ENCODE data around the gene ST6GALNAC3.
"Not testable (repeated sequence)": the region's sequence is repeated elsewhere in the genome, so short reads cannot be mapped to it uniquely, and the experiment has no call there.

ST6GALNAC3 gene

DNA sequence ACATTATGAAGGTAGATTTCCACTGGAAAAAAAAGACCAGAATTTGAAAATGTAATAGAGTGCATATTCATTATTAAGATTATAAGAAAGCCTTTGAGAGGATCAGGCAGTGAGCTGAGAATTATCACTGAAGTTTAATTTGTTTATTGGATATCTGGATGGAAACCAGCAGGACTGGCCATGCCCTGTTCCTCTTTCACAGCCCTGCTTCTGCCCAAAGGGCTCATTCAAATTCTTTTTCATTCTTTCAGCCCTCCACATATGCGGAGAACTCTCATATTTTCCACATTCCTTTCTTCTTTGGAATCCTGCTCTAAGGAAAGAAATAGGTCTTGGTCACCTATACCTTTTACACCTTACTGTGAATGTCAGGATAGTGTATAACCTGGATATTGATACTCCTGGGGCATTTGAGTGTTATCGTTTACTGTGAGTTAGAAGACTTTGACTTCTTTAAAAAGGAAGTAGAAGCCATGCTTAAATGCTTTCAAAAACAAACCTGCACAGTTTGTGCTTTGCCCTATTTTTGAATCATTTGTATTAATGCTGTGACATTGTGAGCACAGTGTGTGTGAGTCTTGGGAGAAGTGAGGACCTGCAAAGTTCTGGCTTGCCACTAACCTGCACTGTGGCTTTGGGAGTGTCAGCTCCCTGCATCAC lies 35.5 kb downstream of the ST6GALNAC3 start:
- ATAC-seq: no peak

DNA sequence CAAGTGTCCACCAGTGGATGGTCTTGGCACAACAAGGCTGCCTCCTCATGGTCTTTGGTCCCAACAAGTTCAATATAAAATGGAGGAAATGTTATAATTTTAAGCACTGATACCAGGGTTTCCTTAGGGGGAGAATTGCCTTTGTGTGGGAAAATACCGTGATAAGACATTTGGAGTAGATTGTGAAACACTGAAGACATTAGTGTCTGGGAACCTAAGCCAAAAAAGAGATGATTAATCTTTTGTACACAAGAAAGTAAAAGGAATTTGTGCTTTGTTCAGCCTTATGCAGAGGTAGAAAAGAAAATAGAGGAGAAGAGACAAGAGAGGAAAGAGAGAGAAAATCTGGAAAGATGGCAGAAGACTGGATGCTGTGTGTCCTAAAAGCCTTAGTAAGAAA lies 36.1 kb downstream of the ST6GALNAC3 start:
- ATAC-seq: no peak

DNA sequence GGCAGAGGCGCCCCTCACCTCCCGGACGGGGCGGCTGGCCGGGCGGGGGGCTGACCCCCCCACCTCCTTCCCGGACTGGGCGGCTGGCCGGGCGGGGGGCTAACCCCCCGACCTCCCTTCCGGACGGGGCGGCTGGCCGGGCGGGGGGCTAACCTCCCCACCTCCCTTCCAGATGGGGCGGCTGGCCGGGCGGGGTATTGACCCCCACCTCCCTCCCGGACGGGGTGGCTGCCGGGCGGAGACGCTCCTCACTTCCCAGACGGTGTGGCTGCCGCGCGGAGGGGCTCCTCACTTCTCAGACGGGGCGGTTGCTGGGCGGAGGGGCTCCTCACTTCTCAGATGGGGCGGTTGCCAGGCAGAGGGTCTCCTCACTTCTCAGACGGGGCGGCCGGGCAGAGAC lies 37.8 kb downstream of the ST6GALNAC3 start:
- not testable (repeated sequence) for ATAC-seq

DNA sequence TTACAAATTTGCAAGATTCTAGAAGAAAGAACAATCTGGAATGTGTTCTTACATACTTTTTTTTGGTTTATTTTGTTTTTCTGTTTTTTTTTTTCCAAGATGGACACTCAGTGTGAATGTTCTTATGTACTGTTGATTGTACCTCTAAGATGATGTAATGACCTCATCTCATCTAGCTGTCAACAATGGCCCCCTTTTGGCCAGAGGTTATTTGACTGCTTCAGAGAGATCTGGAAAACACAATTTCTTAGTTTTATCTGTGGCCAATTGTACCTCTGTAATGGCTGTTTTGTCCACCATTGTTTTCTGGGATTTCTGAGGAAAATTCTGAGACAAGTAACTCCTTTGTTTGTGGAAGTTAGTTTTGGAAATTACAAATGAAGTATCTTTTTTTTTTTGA lies 38.9 kb downstream of the ST6GALNAC3 start:
- ATAC-seq: no peak

DNA sequence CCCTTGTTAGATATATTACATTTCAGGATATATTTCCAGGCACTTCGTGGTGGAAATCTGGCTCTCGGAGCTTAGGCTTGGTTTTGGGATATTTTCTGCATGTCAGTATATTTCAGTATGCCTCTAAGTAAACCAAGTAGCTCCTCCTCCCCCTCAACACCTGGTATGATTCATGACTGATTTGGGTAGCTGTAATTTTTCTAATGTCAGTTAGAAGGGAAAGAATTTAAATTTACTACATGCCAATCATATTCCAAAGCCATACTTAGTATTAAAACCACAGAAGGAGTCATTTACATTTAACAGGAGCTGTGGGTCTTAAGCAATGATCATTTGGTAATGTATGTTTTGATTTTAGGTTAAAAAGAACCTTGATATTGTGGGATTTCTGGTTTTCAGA lies 40.6 kb downstream of the ST6GALNAC3 start:
- no peak for ATAC-seq

DNA sequence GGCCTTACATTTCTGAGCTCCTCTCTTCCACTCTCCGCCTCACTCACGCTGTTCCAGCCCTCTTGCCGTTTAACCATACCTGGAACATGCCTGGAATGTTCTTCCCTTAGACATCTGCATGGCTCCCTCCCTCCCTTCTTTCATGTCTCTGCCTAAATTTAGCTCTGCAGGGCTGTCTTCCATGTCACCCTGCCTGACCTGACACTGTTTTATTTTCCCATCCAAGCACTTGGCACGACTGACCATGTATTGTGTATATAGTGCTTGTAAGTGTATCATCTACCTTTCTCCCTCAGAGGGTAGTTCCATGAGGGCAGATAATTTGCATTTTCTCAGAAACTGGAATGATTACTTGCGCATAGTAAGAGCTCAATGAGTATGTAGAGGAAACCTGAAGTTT lies 47.3 kb downstream of the ST6GALNAC3 start:
- no peak for ATAC-seq

DNA sequence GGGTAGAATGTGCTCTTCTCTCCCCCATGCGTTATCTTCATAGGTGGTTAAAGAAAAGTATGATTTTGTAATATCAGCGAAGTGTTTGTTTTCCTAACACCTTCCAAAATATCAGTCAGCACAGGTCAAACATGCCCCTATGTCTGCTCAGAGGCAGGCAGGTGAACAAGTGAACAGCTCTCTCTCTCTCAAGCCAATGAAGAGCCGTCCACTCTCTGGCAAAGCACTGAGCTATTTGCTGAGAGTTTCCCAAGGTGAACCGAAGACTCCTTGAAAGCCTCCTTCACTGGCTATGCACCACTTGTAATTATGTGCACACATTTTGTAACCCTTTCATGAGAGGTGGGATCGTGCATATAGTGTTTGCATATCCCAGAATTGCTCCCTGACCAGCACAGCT lies 47.7 kb downstream of the ST6GALNAC3 start:
- no peak for ATAC-seq

DNA sequence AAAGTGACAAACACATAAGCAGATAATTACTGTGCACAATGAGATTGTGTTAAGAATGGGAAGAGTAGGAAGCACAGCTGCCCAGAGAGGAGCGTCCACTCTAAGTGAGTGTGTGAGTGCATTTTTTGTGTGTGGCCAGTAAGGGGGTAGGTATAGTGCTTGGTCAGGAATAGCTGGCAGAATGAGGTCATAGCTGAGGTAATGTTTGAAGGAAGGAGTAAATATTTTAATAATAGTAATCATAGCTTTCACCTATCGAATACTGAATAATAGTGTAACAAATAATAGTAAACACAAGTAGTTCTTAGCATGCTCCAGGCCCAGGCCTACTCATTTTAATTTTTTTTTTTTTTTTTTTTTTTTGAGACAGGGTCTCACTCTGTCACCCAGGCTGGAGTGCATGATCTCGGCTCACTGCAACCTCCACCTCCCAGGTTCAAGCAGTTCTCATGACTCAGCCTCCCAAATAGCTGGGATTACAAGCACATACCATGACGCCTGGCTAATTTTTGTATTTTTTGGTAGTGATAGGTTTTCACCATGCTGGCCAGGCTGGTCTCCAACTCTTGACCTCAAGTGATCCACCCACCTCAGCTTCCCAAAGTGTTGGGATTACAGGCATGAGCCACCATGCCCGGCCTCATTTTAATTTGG lies 49.0 kb downstream of the ST6GALNAC3 start:
- not testable (repeated sequence) for ATAC-seq

DNA sequence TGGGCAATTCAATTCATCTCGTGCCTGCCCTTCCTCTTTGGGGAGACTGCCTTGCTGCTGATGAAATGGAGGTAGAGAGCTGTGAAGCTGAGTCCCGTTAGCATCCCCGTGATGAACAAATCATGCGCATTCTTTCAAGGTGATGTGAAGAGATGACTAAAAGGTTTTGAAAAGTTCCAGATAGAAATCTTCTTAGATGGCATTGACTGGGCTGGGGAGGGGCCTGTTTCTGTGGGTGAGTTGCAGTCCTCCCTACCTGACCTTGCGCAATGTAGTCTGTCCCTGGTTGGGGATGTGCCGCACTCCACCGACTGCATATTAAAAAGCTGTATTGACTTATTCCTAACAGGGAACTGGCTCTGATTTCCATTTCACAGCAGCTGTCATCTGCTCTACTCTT lies 49.6 kb downstream of the ST6GALNAC3 start:
- ATAC-seq: no peak

DNA sequence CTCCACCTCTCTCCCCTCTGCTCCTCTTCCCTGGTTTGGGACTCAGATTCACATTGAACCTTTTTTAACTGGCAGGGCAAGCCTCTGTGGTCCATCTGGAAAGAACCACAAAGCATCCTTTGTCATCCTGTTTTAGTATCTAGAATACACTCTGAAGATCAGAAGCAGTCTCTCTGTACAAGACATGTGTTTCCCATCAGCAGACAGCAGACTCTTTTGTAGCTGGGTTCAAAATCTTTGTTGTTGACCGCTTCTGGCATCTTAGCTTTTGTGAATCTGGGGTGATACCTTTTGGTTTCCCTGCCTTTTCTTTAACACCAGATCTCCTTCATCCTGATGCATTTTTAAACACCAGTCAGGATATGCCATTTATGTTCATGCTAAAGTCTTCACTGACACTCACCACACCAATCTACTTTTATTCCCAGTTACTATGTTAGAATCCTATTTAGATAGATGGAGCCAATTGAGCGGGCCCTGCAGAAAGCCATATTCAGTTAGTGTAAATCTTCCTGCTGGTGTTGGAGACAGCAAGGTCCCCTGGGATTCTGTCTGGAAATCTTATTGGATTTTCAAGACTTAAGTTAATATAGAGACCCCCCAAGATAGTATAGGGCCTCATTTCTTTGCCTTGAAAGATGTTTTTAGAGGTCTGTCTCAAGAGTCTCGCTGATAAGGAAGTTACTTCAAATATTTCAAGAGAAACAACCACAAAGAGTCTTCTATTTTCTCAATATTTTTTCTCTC lies 51.1 kb downstream of the ST6GALNAC3 start:
- no peak for ATAC-seq

DNA sequence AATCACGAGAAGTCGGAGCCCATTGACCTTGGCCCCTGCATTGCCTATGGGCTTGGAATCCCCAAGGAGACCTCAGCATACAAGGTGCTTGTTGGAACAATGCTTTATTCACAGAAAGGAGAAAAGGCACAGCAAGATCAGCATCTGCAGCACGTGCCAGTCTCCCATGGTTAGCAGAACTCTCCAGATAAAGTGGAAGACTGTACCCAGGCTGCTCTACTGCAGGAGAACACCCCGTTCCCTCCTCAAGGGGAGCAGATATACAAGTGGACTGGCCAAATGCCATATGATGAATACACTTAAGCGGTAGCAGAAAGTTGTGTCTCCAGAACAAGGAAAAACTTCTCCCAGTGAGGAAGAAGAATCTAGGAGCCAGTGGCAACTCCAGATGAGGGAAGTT lies 53.5 kb downstream of the ST6GALNAC3 start:
- ATAC-seq: no peak

DNA sequence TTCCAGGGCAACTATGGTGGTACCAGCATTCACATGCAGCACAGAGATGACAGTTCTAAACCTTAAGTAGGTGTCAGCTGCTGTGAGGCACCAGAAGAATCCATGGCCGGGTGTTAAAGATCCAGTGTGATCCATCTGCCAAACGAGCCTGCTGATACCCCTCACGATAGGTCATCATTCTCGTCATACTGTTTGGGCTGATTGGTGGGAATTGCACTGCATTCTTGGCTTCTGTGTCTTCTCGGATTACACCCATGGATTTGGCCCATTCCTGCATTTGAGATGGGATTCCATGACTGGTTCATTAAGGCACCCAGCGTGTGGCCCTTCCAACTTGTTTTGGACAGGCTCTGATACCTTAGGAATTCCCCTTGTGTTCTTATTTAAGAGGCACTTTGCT lies 55.2 kb downstream of the ST6GALNAC3 start:
- ATAC-seq: no peak

DNA sequence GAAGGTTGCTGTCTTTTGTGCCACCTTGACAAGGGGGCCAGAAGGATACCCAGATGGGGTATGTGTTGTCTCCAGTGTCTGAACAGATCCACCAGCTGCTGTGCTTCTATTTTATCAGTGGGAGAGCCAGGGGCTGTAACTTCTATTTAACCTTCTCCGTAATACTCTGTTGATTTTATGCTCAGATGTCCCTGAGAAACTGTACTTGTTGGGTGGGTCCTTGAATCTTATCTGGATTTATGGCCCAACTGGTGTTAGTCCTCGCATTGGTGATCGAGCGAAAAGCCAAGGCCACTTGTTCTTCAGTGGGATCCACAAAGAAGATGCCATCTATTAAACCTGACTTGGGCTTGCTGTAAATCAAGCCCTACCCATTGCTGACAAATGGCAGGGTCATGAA lies 56.4 kb downstream of the ST6GALNAC3 start:
- no peak for ATAC-seq

DNA sequence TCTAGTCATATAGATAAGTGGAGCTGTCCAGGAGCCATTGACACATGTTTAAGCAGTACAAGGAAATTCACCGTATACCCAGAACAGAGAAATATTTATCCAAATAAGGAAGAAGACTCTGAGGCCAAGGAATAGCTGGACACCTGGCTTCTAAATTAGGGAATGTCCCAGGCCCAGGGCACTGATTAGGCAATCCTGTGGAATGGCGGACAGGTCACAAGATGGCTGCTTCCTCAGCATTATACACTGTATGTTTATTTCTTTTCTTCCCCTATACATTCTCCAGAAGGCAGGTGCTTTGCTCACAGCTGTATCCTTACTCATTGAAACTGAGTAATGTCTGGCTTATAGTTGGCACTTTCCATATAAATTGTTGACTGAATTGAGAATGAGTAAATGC lies 59.4 kb downstream of the ST6GALNAC3 start:
- no peak for ATAC-seq

DNA sequence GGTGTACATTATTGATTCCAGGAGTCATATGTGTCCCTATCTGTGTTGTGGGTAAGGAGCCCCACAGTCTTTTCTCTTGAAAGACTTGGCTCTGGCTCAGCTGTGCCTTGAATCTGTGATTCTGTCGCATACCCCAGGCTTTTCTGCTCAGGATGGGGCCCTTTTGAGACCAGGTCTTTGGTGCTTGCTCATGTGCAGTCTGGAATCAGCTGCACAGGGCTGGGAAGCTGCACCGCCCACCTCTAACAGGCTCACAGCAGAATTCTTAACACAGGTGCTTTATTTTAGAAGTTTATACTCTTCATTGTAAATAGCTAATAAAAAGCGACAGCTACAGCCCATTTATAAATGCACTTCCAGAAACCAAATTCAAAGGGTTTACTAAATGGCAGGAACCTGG lies 61.3 kb downstream of the ST6GALNAC3 start:
- no peak for ATAC-seq

DNA sequence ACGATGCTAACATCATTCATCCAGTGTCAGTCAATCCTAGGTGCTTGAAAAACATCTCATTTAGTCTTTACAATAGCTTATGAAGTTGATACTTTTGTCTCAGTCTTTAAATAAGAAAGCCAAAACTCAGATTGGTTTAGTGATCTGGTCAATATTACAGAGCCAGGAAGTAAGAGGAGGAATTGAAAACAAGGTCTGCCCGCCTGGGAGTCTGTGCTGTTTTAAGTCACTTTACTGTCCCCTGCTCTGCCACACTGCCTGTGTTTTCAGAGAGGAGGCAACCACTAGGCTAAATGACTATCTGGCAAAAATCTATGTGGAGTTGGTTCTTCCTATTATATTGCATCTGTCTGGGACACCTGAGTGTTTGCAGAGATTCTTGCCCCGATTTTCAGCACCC lies 62.3 kb downstream of the ST6GALNAC3 start:
- ATAC-seq: no peak

DNA sequence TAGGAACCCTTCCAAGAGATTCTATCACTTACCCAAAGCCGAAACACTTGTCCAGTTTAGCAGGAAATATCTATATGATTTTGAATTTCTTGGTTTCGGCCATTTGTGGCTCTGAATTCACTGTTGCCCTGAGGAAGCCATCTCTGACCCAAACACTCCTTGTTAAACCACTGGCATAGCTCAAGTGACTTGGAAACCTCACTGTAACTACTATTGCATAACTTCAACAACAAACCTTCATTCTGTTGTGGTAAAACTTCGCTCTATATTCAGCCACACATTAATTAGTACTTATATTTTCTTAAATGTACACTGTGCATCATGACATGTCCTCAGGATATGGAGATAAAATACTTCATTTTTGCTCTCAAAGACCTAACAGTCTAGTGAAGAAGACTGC lies 63.2 kb downstream of the ST6GALNAC3 start:
- ATAC-seq: no peak

DNA sequence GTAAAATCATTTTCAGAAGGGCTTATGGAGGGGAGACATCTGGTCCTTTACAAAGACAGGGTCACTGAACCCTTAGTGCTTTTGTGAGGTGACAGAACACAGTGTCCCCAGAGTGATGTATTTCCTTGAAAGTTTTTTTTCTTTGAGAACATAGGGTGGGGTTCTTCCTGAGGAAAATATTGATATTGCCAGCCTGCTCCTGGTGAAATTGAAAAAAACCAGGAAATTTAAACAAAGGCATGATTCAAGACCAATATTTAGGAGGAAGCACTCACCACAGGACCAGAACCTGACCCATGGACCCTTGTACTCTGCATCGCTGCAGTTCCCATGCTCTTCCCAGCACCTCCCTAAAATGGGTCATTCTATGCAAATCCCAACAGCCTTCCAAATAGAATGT lies 63.7 kb downstream of the ST6GALNAC3 start:
- ATAC-seq: no peak

DNA sequence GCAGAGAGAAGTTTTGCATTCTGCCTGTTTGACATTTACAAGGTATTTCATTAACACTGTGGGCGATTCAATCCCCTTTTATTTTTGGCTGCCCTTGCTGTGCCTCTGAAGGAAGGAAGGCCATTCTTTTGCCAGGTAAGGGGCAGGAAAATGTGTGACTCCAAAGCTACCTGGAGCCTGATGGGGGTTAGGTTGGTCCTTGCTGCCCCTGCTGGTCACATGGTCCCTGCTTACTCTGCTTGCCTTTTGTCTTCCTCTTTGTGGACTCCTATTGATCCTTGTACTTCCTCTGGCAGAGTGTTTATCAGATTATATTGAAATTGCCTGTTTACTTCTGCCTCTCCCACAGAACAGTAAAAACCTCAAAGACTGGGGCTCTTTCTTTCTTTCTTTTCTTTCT lies 65.7 kb downstream of the ST6GALNAC3 start:
- ATAC-seq: no peak

DNA sequence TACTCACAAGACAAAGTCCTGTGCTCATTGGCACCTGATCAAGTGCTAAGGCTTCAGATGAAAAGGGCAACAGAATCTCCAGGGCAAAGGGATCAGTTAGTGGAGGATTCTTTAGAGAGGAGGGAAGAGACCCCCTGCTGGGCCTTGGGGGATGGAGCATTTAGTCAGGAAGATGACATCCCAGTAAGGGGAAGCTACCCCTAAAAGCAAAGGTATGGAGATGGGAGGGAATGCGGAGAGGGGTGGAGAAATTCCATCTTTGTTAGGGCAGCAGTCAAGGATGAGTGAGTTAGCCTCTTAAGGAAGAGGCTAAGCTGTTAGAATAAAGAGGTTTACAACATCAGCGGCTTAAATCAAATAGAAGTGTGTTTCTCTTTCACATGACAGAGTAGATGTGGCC lies 67.4 kb downstream of the ST6GALNAC3 start:
- ATAC-seq: no peak

DNA sequence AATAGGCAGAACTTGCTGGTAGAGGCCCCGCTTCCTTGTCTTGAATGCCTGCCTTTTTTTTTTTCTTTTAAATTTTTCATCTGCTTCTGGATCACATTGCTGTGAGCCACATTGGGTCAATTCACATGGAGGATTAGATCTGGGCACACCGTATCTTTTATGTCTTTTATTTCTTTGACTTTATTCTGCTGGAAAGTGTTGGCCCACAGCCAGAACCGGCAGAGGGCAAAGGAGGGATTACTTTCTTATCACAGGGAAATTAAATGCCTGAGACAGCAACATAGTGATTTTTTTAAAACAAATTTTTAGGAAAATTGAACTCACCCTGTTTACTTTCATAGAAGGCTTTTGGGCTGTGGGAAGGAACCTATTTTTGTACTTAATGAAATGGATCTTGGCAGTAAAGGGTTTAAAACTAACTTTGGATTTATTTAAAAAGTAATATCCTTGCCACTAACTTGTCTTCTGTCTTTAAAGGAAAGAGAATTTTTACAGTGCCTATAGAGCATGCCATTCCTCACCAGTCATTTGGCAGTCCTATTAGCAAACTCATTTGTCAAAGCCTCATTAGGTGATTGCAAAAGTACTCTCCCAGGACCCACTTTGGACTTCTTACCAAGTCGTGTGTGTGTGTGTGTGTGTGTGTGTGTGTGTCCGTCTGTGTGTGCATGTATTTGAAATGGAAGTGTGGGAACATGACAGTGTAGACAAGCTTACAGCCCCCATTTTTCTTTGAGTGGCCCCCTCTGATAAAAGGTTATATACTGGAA lies 68.4 kb downstream of the ST6GALNAC3 start:
- no peak for ATAC-seq

DNA sequence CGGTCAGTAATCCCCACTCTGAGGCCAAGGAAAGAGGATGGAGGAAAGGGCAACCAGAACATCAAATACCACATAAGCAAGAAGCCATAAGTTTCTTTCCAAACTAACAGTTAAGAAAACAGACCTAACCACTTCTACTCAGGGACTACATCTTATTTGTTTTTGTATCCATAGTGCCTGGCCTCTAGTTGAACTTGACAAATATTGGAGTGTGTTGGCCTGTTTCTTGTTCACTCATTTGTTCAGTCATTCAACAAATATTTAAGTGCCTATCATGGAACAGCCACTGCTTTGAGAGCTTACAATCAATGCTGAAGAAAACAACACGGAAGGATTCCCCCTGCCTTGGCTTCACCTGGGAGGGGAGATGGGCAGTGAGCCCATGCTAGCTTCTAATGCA lies 69.7 kb downstream of the ST6GALNAC3 start:
- ATAC-seq: no peak

DNA sequence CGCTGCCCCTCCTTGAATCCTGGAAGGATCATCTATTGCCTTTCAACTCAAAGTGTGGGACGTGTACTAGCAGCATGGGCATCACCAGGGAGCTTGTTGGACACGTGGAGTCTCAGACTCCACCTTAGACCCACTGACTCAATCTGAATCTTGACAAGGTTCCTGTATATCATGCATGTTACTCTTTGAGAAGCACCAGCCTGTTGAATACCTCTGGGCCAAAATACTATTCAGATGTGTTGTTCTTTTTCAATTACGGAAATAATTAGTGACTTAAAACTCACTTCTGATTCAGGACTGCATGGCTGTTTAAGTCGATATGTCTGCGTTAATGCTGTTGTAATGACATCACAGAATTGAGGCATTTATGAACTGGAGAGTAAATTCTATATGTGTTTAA lies 70.8 kb downstream of the ST6GALNAC3 start:
- no peak for ATAC-seq

Data from activated CD4-positive, CD25-positive, alpha-beta regulatory T cell treated with anti-CD3 and anti-CD28 coated beads, Interleukin-2, amount 50 U/mL, for 24 hours (primary cell).